Aorta (tissue), 5 donors: ENCODE results near the gene RCBTB2. TPM values are rescaled to one million over a fixed set of nuclear protein-coding genes. Genes with fewer than 3 reads are reported as not detected.
A peak's percentile ranks its signal among the peaks of the same experiment; 100 is the strongest.

Experiments
- ATAC-seq: fragments of 200-7000 bp; cut with Tn5 transposase; one replicate; pipeline ENCODE4 v1.9.1; 2022; ENCODE audit warnings: moderate library complexity; ENCODE audit not compliant: low FRiP score
- DNase-seq, 2 donors: peaks; one replicate each; pipeline ENCODE4 v3.0.0-alpha.2; 2020
- H3K27ac ChIP-seq, 2 donors: one replicate each; pipeline ENCODE4 v1.5.1; 2013; ENCODE audit warnings: low read length in 2 of 2, mild to moderate bottlenecking in 2 of 2, moderate library complexity in 2 of 2, control low read depth in 1 of 2, inconsistent platforms in 1 of 2, low read depth in 1 of 2
- H3K27me3 ChIP-seq, 2 donors: one replicate each; pipeline ENCODE4 v1.6.1; 2013; ENCODE audit warnings: control low read depth in 1 of 2, low read length in 1 of 2, mild to moderate bottlenecking in 1 of 2, moderate library complexity in 1 of 2; ENCODE audit not compliant: insufficient read depth in 2 of 2, control insufficient read depth in 1 of 2
- H3K36me3 ChIP-seq, 2 donors: one replicate each; pipeline ENCODE4 v1.6.1; 2013; ENCODE audit warnings: control low read depth in 1 of 2, low read length in 1 of 2, mild to moderate bottlenecking in 1 of 2; ENCODE audit not compliant: insufficient read depth in 2 of 2, control insufficient read depth in 1 of 2
- H3K4me1 ChIP-seq, 2 donors: one replicate each; pipeline ENCODE4 v1.6.1; 2013; ENCODE audit warnings: low read length in 2 of 2, control low read depth in 1 of 2, mild to moderate bottlenecking in 1 of 2, moderate library complexity in 1 of 2; ENCODE audit not compliant: insufficient read depth in 2 of 2, control insufficient read depth in 1 of 2
- H3K4me3 ChIP-seq, 2 donors: one replicate each; pipeline ENCODE4 v1.5.1; 2013; ENCODE audit warnings: low read length in 2 of 2, control low read depth in 1 of 2, mild to moderate bottlenecking in 1 of 2
- H3K9me3 ChIP-seq: one replicate; pipeline ENCODE4 v1.6.1; 2013; ENCODE audit warnings: mild to moderate bottlenecking, low read length; ENCODE audit not compliant: control insufficient read depth
- WGBS, 2 donors: extraction: QIAGEN DNeasy Blood & Tissue Kit; methylation state at CpG; one replicate each; pipeline ENCODE4 v1.1.7; 2013; 5-methylcytosine and 5-hydroxymethylcytosine counted together
- intact Hi-C, 2 donors: fragments of 100-400 bp; cut with DNase I; formaldehyde crosslinking; loops; one replicate each; pipeline versions ENCODE4 v1.14.2 to v1.15.0; 2022
- polyA plus RNA-seq, 2 donors: library from polyadenylated mRNA; stranded (reverse); fragments of 200-250 nt; gene quantifications; one replicate each; pipeline ENCODE4 v1.2.3, GENCODE V29; 2013
- total RNA-seq, 2 donors: library from RNA; stranded (reverse); fragmentation: NEBNext Ultra II Directional; extraction: Animal tissue kit (Norgen Biotek cat#: 25700); gene quantifications; one replicate each; pipeline ENCODE4 v1.2.1, GENCODE V29; 2021
- donor health status: healthy with polysubstance abuse.
- donor health status: Bipolar disorder and iron deficiency.
- donor health status: DM: no; HTN: no; CAD: no.
- donor health status: DM: no; HTN: no; CAD: no.
- donor health status: DM: yes; HTN: yes; CAD: no.

RCBTB2 gene
- total and polyA plus RNA-seq, 4 donors = 10.9 to 25.7 (median 16.2) TPM

GRCh38 chr13:48528720-48529119, 4.2 kb downstream of the RCBTB2 start:
- Histone ChIP-seq H3K36me3 (no peaks in the 10 kb centered on the region), H3K9me3 (no peaks in the 10 kb centered on the region), H3K27me3 (no peaks in the 10 kb centered on the region), H3K4me3 (no peak overlapping the region), H3K27ac (no peak overlapping the region), H3K4me1 (peaks cover 0 to 5% of the 10 kb centered on the region in 2 donors)
- DNase-seq = no peak
- no peak for ATAC-seq
- 87 to 91% methylated on average over 3 of the region's 3 CpGs for WGBS, 2 donors
- intact Hi-C loops = no loop called here

DNA sequence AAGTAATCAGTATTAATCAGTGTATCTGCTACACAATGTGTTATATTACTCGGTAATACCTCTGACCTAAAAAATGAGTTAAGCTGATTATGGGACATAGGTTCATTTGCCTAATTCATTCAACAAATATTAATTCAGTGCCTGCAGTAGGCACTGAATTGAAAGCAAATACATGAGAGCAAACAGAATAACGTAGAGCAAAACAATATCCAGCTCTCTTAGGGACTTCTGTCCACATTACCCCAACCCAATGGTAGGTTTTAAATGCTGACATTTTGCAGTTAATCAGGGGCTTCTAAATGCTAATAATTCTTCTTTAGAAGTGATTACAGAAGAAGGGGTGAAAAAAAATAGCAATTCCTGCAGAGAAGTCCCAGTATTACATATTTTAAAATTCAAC, 4.9 kb downstream of the RCBTB2 start:
- H3K9me3 ChIP-seq = no peaks in the 10 kb centered on the region
- intact Hi-C loops = no loop called here
- no peaks in the 10 kb centered on the region for H3K36me3 ChIP-seq
- no peak for DNase-seq
- ATAC-seq = no peak
- WGBS, 2 donors = 41 to 43% methylated on average over 2 of the region's 2 CpGs
- H3K27ac ChIP-seq = no peak overlapping the region
- no peaks in the 10 kb centered on the region for H3K27me3 ChIP-seq
- peaks cover 0 to 5% of the 10 kb centered on the region in 2 donors for H3K4me1 ChIP-seq
- peak overlapping the region in 1 of 2 donors; percentile 34 for H3K4me3 ChIP-seq

- WGBS, 2 donors = 95 to 97% methylated on average over 10 of the region's 10 CpGs
- intact Hi-C loops = no loop called here
- no peak for ATAC-seq
These were observed 6.6 kb downstream of the RCBTB2 start for GRCh38 chr13:48526286-48526685.

DNA sequence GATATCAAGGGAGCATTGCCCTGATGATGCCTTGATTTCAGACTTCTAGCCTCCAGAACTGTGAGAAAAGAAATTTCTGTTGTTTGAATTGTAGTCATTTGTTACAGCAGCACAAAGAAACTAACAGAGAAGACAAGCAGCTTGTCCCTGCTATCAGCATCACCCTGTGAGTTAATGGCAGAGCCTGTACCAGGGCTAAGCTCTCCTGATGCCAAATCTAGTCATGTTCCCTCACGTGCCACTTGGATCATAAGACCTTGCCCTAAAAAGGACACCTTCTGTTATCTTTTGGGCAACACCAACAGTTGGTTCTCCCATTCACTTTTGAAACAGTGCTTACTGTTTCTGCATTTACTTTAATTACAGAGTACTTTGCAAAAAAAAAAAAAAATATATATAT, 14.8 kb downstream of the RCBTB2 start:
- Histone ChIP-seq H3K27me3 (no peaks in the 10 kb centered on the region), H3K36me3 (peaks cover 0 to 2% of the 10 kb centered on the region in 2 donors), H3K27ac (no peak overlapping the region), H3K4me1 (no peaks in the 10 kb centered on the region), H3K9me3 (no peaks in the 10 kb centered on the region), H3K4me3 (no peak overlapping the region)
- 50 to 74% methylated on average over 1 of the region's 1 CpG for WGBS, 2 donors
- DNase-seq (no peak), ATAC-seq (no peak)
- intact Hi-C loops = no loop called here

More at GRCh38 chr13:48526286-48526685, 6.6 kb downstream of the RCBTB2 start:
- Histone ChIP-seq H3K9me3 (no peaks in the 10 kb centered on the region), H3K36me3 (no peaks in the 10 kb centered on the region), H3K27me3 (no peaks in the 10 kb centered on the region), H3K4me1 (peaks cover 0 to 2% of the 10 kb centered on the region in 2 donors), H3K27ac (no peak overlapping the region), H3K4me3 (no peak overlapping the region)
- no peak for DNase-seq

- Histone ChIP-seq H3K27me3 (no peaks in the 10 kb centered on the region), H3K9me3 (no peaks in the 10 kb centered on the region), H3K4me1 (no peaks in the 10 kb centered on the region), H3K27ac (no peak overlapping the region), H3K36me3 (peaks cover 0 to 3% of the 10 kb centered on the region in 2 donors), H3K4me3 (no peak overlapping the region)
- intact Hi-C loops = no loop called here
- DNase-seq = no peak
- 90 to 95% methylated on average over 6 of the region's 6 CpGs for WGBS, 2 donors
- ATAC-seq = no peak
These were observed 17.1 kb downstream of the RCBTB2 start for GRCh38 chr13:48515732-48516131.

GRCh38 chr13:48514793-48515192, 18.1 kb downstream of the RCBTB2 start:
- WGBS, 2 donors = 88 to 90% methylated on average over 4 of the region's 4 CpGs
- no peak for DNase-seq
- no peaks in the 10 kb centered on the region for H3K9me3 ChIP-seq
- H3K36me3 ChIP-seq = peaks cover 0 to 3% of the 10 kb centered on the region in 2 donors
- no peaks in the 10 kb centered on the region for H3K27me3 ChIP-seq
- no peaks in the 10 kb centered on the region for H3K4me1 ChIP-seq
- H3K4me3 ChIP-seq = no peak overlapping the region
- H3K27ac ChIP-seq = no peak overlapping the region
- intact Hi-C loops = no loop called here
- ATAC-seq = no peak

GRCh38 chr13:48511621-48512230, 21.2 kb downstream of the RCBTB2 start:
- no peaks in the 10 kb centered on the region for H3K27me3 ChIP-seq
- no peak overlapping the region for H3K4me3 ChIP-seq
- H3K36me3 ChIP-seq = peaks cover 0 to 3% of the 10 kb centered on the region in 2 donors
- DNase-seq (no peak), ATAC-seq (no peak)
- H3K27ac ChIP-seq = no peak overlapping the region
- 74 to 76% methylated on average over 10 of the region's 10 CpGs for WGBS, 2 donors
- no peaks in the 10 kb centered on the region for H3K4me1 ChIP-seq
- H3K9me3 ChIP-seq = no peaks in the 10 kb centered on the region
- intact Hi-C loops = no loop called here

DNA sequence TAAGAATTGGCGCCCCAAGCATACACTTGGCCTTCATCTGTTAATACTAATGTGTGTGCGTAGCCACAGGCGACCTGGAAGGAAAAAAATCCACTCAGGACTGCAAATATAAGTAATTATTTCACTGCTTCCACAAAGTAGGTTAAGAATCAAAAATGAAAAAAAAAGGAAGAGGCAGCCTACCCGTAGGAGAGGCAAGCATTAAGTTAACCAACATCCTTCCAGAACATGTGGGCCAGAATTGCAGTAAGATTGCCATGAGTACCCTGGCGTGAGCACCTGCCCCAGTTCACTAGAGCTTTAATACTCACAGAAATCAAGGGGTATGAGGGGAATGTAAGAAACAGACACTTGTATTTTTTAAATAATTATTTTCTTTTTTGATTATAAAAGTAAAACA, 22.2 kb downstream of the RCBTB2 start:
- no peaks in the 10 kb centered on the region for H3K9me3 ChIP-seq
- no peak for ATAC-seq
- no peaks in the 10 kb centered on the region for H3K4me1 ChIP-seq
- intact Hi-C loops = no loop called here
- H3K27me3 ChIP-seq = no peaks in the 10 kb centered on the region
- H3K27ac ChIP-seq = no peak overlapping the region
- no peak for DNase-seq
- no peak overlapping the region for H3K4me3 ChIP-seq
- peaks cover 0 to 3% of the 10 kb centered on the region in 2 donors for H3K36me3 ChIP-seq
- 92 to 94% methylated on average over 5 of the region's 5 CpGs for WGBS, 2 donors

DNA sequence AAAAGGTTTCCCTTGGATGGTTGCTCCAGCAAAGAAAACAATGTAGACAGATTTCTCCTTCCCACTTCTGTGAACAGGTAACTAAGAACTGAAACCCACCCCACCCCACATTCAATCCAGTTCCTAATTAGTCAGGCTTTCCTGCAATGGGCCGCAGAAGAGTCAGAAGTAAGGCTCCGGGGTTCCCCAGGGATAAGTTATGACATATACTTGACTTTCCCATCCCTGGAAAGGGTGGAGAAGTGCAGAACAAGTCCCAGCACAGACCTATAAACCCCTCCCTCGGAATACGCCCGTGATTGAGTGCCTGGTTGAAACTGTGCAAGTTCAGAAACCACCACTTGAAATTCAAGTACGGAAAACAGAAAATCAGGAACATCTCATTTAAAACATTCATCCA, 24.9 kb downstream of the RCBTB2 start:
- DNase-seq = no peak
- WGBS, 2 donors = 96 to 97% methylated on average over 6 of the region's 6 CpGs
- H3K4me1 ChIP-seq = no peaks in the 10 kb centered on the region
- no peak for ATAC-seq
- H3K9me3 ChIP-seq = no peaks in the 10 kb centered on the region
- H3K27me3 ChIP-seq = no peaks in the 10 kb centered on the region
- H3K36me3 ChIP-seq = peaks cover 3% of the 10 kb centered on the region in 2 donors
- H3K4me3 ChIP-seq = no peak overlapping the region
- no peak overlapping the region for H3K27ac ChIP-seq
- intact Hi-C loops = no loop called here
